Activated CD4-positive, alpha-beta T cell treated with anti-CD3 and anti-CD28 coated beads, Interleukin-2, amount 50 U/mL, for 48 hours (primary cell): ENCODE results near the gene CYB5RL.
"Not testable (repeated sequence)": the region's sequence is repeated elsewhere in the genome, so short reads cannot be mapped to it uniquely, and the experiment has no call there.

Experiments
- DNase-seq, 2 experiments: peaks; one replicate each; pipeline ENCODE4 v3.0.0-alpha.2; 2020

CYB5RL gene, protein sequence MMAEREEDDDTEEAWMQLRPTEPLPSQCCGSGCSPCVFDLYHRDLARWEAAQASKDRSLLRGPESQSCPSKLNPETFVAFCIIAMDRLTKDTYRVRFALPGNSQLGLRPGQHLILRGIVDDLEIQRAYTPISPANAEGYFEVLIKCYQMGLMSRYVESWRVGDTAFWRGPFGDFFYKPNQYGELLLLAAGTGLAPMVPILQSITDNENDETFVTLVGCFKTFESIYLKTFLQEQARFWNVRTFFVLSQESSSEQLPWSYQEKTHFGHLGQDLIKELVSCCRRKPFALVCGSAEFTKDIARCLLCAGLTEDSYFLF

DNA sequence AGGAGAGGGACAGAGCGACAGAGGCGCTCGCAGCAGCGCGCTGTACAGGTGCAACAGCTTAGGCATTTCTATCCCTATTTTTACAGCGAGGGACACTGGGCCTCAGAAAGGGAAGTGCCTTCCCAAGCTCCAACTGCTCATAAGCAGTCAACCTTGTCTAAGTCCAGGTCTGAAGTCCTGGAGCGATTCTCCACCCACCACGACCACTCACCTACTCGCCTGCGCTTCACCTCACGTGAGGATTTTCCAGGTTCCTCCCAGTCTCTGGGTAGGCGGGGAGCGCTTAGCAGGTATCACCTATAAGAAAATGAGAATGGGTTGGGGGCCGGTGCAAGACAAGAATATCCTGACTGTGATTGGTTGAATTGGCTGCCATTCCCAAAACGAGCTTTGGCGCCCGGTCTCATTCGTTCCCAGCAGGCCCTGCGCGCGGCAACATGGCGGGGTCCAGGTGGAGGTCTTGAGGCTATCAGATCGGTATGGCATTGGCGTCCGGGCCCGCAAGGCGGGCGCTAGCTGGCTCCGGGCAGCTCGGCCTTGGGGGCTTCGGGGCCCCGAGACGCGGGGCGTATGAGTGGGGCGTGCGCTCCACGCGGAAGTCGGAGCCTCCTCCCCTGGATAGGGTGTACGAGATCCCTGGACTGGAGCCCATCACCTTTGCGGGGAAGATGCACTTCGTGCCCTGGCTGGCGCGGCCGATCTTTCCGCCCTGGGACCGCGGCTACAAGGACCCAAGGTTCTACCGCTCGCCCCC lies at the start of gene CYB5RL, which contains the start of gene MRPL37:
Gene CYB5RL, minus strand, starts transcription at position 266 of the 754 bp plus-strand sequence. CDS start 4,414 bp downstream, outside the sequence.
Gene MRPL37, plus strand, starts transcription at position 403 of the 754 bp plus-strand sequence. Its CDS starts 77 bp downstream, at position 480.
- peak; percentile 88 to 91 for DNase-seq

DNA sequence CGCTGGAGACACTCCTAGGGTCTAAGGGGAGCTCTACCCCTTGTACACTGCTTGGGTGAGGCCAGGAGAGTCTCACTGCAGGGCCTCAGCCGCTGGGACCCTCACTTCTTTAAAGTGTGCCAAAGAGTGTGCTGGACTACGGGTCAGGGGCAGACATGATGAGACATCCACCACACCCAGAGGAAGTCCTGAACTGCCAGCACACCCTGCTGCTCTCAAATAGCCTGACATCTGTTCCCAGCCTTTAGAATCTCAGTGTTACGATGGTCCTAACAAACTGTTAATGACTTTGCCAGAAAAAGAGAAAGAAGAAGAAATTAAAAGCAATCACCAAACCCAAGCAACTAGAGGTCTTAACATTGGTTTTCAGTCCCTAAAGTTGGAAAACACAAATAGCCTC lies 49.1 kb upstream of the CYB5RL start:
- no peak for DNase-seq

DNA sequence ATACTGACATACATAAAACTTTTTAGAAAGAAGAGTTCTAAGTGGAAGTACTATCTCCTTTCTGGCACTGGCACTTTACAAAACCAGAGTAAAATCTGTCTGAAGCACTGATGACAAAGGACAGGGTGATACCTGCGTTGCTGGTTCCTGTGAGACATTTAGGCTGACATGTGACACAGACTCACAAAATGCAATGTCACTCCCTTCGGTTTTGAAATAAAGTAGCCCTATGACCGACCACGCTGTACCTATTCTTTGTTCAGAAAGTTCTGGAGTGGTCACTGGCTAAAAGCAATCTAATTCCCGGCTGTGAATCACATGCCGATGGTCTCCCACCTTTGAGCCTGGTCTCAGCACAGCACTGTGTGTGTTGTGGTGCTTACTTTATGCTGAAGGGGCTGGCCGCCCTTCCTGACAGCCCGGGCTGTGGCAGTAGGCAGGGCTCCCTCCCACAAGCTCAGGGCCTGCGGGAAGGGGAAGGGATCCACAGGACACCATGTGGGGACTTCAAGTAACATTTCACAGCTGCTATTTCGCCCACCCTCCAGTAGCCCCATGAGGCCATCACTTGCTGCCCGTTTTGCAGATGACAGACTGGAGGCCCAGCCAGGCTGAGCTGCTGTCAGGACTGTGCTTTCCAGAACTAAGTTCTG lies 48.2 kb upstream of the CYB5RL start:
- no peak for DNase-seq

DNA sequence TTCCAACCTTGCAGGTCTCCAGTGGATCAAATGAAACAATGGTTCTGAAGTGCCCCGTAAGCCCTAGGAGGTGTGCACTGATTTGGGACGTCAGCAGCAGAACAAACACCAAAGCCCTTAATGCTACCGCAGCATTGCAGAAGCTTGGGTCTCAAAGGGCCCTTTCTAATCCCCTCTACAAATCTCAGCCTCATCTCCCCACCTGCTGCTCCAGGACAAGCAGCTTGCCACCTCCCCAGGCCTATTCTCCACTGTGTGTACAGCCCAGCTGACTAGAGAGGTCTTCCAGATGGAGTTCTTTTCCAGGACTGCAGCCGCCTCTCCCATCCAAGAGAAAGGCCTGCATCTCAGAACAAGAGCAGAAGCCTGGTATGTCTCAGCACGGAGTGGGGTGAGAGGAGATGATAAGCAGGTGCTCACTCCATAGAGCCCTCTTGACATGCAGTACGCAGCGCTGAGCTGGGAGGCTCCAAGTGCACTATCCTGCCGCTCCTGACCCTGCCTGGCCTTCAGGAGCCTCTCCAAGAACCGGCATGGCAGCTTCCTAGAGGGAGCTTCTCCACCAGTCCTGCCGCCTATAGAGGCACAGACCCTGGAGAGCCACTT lies 46.4 kb upstream of the CYB5RL start:
- no peak for DNase-seq

DNA sequence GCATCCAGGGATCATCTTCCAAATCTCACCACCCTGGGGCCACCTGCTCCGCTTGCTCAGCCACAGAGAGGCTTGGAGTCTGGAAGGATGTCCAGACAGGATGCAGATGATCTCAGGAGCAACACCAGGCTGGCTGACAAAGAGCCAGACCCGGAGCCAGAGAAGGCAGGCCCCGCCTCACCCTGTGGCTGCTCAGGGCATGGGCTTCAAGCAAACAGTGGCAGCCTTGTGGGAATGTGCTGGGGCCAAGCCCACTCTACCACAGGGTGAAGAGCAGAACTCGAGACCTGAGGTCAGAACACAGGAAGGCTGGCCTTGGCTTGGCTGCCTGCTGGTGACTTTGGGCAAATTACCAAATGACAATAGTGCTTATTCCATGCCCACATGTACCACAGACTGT lies 45.7 kb upstream of the CYB5RL start:
- DNase-seq, result no peak

DNA sequence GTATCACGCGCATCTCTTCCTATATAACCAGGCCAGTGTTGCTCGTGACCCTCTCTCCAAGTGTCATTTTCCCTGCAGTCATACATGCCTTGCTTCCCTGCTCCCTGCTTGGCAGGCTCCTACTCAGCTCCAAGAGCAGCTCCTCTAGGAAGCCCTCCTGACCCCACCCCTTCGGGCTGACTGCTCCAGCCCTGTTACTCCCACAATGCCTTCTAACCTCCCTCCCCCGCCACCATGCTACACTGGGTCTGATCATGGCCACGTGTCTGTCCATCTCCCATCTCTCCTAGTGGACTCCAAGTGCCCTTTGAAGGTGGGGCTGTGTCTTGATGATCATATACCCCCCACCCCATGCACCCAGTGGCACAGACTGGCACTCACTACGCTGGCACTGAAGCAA lies 44.8 kb upstream of the CYB5RL start:
- no peak for DNase-seq

DNA sequence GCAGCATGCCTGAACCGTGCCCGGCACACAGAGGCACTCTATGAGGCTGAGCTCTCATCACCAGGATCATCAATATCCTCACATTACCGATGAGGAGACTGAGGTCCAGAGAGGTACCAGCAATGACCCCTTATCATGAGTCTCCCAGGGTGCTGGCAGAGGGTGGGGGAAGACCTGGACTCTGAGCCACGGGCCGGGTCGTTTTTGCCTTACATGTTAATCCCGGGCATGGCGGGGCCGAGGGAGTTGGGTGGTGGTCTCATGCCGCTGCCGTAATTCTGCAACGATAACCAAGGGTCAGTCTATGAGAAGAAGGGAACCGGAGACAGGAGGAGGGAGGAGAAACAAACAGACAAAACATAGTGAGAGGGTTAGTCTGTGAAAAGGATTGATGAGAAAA lies 43.2 kb upstream of the CYB5RL start:
- DNase-seq, result no peak

DNA sequence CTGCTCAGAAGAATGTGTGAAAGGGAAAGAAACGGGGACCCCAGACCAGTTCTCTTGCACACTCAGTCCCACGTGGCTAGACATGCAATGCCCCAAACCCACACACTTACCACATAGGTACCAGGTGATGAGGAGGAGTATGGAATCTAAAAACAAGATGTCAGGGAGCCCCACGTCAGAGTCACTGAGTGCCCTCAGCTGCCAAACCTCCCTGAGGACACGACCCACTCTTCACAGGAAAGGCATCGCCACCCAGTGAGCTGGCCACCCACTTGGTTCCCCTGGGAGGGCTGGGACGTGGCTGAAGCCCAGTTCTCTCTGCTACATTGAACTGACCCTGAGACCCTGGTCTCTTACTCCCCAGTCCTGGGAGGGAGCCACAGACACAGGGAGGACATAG lies 41.5 kb upstream of the CYB5RL start:
- DNase-seq, result no peak

DNA sequence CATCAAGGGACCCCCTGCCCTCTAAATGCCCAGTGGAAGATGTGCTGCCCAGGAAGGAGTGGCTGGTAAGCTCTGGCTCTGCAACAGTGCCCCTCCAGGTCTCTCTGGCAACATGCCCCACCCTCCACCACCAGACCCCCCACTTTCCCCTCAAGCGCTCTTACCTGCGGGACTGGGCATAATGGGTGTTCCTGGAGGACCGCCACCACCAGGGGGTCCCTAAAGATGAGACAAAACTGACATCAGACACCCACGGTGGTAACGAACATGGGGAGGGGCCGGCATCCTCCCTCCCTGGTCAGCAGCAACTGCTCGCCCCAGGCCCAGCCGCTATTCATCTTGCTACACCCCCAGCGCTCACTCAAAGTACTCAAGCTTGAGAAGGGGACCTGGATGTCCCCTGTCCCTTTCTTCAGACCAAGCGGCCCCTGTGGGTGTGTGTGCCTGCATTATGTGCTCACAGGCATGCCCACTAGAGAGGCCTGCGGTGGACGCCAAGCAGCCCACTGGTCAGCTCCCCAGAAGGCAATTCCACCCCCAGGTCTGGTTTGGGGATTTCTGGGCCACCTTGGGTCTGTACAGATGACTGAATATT lies 41.0 kb upstream of the CYB5RL start:
- no peak for DNase-seq

DNA sequence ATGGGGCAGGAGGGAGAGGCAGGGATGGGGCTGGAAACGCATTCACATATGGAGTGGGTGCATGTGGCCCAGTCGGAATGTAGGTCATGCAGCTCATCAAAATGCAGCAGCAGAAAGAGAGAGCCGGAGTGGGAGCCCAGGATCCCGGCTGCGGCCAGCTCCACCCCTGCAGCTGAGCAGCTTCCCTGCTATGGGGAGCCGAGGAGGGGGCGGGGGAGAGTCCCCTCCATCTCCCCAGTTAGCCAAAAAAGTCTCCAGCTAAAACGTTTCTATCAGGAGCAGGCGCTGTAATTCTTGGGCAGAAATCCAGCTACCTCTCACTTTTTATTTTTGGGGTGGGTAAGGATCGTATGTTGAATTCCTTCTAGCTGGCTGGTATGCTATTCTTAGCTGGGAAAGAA lies 39.8 kb upstream of the CYB5RL start:
- DNase-seq, result no peak

DNA sequence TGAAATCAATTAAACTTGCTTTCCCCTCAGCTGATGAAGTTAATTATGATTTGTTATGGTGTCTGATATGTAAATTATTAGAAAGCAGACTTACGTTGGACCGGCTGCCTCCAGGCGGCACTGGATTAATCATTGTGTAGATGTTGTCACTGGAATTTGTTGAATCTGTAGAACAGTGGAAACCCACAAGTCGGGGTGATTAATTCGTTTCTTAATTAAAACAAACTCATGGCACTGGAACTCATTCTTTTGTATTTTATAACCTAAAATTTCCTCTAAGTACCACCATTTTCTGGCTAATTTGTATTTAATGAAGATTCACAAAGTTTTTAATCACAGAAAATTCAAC lies 39.2 kb upstream of the CYB5RL start:
- no peak for DNase-seq

DNA sequence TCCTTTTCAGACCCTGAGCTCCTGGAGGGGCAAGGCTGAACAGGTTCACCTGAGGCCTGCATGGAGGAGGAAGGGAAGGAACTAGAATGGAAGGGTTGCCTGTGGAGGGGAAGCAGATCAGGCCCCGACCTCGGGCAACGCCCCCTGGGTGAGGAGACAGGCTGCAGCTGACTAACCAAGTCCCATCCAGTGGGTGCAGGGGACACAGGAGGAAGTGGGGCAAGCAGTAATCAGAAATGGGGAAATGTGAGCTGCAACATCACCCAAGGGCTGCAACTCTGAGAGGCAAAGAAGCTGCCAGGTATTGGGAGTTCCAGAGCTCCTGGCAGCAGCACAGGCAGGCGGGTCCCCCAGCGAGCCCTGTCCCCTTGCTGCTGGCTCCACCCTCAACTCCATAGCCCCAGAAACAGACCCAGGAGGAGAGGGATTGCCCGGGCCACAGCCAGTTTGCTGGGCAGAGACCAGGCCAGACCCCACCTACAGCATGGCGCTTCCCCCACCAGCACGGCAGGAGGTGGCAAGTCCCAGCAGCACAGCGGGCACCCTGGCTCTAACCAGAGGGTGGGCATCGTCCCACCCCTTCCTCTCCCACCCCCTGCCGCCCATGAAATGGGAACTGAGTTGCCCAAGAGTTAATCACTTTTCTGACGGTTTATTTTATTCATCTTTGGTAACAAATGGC lies 38.7 kb upstream of the CYB5RL start:
- DNase-seq, result no peak

DNA sequence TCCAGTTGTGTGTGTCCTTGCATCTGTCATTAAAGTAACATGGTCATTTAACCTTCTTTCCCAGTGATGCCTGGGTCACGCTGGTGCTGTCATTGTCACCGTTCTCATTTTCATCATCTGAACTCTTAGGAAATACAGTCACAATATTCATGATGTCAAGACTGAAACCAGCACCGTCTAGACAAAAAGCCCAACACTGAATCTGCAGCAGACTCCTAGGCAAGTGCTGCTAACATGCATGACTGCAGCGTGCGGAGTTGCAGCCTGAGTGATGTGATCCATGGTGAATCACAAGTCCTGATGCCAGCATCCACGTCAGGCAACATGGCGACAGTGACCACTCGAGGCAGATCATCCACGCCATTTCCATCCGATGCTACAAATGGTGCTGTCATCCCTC lies 37.8 kb upstream of the CYB5RL start:
- no peak for DNase-seq

DNA sequence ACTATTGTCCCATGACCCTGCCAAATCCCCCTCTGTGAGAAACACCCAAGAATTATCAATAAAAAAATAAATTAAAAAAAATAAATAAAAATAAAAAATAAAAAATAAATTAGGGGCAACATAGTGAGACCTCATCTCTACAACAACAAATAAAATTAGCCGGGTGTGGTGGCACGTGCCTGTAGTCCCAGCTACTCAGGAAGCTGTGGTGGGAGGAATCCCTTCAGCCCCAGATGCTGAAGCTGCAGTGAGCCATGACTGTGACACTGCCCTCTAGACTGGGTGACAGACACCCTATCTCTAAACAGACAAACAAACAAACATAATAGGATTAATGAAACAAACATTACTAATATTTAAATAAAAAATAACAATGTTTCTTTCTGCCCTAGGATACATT lies 34.5 kb upstream of the CYB5RL start:
- DNase-seq, result no peak

DNA sequence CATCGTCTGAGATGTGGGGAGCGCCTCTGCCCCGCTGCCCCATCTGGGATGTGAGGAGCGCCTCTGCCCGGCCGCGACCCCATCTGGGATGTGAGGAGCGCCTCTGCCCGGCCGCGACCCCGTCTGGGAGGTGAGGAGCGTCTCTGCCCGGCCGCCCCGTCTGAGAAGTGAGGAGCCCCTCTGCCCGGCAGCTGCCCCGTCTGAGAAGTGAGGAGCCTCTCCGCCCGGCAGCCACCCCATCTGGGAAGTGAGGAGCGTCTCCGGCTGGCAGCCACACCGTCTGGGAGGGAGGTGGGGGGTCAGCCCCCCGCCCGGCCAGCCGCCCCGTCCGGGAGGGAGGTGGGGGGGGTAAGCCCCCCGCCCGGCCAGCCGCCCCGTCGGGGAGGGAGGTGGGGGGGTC lies 33.4 kb upstream of the CYB5RL start:
- not testable (repeated sequence) for DNase-seq

DNA sequence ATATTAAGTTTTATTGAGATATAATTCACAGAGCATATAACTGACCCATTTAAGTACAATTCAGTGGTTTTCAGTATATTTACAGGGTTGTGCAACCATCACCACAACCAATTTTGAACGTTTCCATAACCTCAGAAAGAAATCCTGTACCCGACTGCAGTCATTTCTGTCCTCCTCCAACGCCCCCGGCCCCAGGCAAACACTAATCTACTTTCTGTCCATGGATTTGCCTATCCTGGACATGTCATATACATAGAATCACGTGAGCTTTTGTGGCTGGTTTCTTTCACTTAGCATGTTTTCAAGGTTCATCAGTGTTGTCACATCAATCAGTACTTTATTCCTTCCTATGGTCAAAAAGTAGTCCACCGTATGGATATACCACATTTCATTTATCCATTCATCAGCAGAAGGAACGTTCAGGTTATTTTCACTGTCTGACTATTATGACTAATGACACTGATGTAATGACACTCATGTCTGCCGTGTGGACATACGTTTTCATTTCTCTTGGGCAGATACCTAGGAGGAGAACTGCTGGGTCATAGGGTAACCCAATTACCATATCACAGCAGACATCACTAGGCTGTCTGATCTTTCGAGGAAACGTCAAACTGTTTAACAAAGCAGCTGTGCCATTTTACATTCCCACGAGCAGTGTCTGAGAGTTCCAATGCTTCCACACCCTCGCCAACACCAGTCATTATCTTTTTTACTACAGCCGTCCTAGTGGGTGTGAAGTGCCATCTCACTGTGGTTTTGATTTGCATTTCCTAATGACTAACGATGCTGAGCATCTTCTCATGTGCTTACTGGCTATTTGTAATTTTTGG lies 30.9 kb upstream of the CYB5RL start:
- peak; percentile 71 to 75 for DNase-seq

DNA sequence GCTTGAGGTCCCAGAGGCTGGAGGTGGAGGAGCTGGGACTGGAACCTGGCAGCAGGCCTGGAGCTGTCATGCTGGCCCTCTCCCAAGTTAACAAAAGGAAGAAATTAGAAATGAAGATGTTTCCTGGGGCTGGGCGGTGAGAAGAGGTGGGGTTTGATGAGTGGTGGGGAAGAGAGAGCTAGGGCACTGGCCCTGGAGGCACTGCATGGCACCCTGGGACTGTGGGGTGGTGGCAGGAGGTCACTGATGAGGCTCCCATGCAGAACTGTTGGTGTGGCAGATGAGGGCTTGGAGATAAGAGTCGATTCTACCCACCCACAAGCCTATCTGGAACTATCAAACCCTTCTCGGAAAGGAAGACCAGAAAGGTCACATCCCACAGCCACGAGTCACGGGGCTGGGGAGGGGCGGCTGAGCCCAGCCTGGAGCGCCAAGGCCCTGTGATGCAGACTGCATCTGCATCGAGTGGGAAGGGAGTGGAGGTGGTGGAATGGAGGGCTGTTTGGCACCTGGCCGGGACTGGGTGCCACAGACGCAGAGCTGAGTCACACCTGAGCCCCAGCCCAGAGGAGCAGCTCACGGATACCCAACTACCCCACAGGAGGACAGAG lies 29.6 kb upstream of the CYB5RL start:
- DNase-seq, result peak; percentile 44 to 57

DNA sequence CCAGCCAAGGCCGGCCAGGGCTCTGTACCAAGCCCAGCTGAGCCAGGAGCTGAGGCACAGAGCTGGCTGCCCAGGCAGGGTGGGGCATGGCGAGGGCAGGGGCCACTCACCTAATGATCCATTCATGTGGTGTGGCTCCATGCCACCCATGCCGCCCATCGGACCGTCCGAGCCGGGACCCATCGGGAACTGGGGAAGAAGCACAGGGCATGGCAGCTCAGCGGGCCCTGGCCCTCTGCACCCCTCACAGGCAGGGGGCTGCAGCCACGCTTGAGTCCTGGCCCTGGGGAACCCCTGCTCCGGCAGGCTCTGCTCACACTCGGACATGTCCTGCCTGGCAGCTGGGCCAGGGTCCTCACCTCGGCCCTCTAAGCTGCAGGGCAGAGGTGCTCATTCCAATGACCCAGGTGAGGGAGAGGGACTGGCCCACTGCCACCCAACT lies 28.8 kb upstream of the CYB5RL start:
- no peak for DNase-seq

DNA sequence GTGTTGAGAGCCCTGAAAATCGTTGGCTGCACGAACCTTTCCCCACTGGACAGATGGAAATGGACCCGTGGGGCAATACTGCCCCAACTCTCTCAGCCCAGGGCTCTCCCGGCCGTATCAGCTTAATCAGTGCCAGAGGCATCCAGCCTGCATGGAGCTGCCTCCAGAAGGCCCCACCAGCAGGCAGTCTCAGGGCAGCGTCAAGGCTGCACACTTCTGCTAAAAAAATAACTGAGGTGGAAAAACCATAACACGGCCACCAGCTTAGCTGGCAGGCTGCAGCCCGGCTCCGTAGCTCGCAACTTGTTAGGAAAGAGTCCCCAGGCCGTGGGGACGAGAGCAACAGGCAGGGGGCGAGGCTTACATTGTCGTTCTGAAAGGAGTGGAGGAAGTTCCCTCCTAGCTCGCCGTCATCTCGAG lies 28.1 kb upstream of the CYB5RL start:
- DNase-seq, result no peak

DNA sequence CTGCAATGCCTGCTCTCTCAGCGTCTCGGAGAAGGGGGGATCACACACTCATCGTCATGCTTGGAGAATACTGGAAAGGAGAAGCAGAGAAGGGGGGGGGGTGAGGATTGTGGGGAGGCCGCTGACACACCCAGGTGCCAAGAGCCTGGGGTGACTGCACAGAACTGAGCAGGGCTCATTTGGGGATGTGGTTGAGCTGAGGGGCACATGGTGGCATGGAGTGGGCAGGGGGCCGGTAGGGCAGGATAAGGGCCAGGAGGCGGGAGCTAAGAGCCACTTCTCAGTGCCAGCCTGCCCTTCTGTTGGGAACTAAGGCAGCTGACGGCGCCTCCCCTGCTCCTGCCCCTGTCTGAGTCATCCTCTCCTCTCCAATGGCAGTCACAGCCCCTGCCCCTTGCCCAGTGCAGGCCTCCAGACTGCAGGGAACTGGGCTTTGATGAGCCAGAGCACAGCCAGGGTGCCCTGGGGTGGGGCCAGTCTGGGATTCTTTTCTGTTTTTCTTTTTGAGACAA lies 27.3 kb upstream of the CYB5RL start:
- DNase-seq, result no peak
